HG03159 (cell line): ENCODE measurements around the gene FRA10AC1.
"Not testable (repeated sequence)": the region's sequence is repeated elsewhere in the genome, so short reads cannot be mapped to it uniquely, and the experiment has no call there.

Experiments used
- ATAC-seq: cut with Tn5 transposase; IDR thresholded peaks from one replicate; pipeline ENCODE4 v1.9.1; 2021; ENCODE audit warnings: mild to moderate bottlenecking, moderate library complexity; ENCODE audit not compliant: unreplicated experiment

Gene FRA10AC1

GRCh38 chr10:93703841-93704240 lies 1.4 kb upstream of the FRA10AC1 start:
- ATAC-seq: no peak

- no peak for ATAC-seq
Measured at GRCh38 chr10:93703066-93703465, 674 bp upstream of the FRA10AC1 start.

DNA sequence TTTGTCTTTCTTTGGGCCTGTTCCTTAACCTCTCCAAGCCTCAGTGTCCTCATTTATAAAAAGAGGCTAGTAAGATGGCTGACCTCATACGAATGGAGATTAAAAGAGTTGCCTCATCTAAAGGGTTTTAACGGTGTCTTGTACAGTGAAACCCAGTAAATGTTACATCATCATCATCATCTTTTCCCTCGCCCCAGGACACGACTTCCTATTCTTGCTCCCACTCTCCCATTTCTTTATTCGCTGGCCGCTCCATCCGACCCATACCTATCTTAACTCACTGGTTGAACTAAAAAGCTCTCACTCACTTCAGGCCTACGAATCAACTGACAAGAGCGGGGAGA lies 554 bp downstream of the FRA10AC1 start:
- ATAC-seq: peak; percentile 20

GRCh38 chr10:93697207-93697606 lies 5.2 kb downstream of the FRA10AC1 start:
- ATAC-seq: no peak

GRCh38 chr10:93696582-93696981 lies 5.8 kb downstream of the FRA10AC1 start:
- not testable (repeated sequence) for ATAC-seq

- no peak for ATAC-seq
Measured at GRCh38 chr10:93695740-93696139, 6.7 kb downstream of the FRA10AC1 start.

DNA sequence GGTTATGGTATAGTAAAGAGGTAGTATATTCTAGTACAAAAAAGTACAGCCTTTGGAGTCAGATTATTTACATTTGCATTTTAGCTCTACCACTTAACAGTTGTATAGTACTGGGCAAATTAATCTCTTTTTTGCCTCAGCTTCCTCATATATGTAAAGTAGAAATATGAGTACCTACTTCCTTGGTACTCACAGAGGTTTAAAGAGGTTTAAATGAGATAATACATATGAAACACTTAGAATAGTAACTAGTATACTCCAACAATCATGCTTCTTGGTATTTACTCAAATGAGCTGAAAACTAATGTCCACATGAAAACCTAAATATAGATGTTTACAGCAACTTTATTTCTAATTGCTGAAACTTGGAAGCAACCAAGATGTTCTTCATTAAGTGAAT lies 14.7 kb downstream of the FRA10AC1 start:
- no peak for ATAC-seq

DNA sequence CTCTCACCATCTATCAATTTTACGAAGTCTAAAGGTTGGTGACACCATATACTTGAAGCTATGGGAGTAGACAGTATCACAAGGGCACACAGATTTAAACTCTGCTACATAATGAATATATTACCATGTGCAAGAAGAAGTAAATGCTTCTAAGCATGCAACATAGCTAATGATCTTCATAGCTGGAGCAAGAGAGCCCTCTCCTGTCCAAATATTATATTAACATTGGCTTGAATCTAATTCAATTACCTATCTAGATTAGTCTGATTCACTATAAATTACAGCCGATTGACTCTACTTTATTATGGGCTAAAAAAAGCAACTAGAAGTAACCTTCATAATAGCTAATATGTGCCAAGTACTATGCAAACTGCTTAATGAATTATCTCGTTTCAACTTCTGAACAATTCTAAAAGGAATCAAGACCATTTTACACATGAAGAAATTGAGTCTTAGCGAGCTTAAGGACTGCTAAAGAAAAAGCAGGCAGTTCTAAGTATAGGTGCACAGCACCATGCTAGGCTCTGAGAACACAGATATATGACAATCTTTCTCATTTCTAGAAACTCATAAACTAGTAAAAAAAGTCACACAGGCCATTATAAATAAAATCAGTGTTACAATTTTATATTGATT lies 21.9 kb downstream of the FRA10AC1 start:
- ATAC-seq: no peak

- ATAC-seq: no peak
Measured at GRCh38 chr10:93678805-93679587, 23.4 kb downstream of the FRA10AC1 start.

DNA sequence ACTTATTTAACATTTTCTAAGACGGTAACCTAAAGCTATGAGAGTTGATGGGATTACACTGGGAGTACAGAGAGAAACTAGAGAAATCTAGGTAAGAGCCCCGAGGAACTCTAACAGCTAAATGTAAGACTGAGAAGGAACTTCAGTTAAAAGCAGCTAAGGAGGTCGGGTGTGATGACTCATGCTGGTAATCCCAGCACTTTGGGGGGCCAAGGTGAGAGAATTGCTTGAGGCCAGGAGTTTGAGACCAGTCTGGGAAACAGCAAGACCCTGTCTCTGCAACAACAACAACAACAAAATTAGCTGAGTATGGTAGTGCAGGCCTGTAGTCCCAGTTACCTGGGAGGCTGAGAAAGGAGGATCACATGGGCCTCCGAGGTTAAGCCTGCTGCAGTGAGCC lies 24.0 kb downstream of the FRA10AC1 start:
- no peak for ATAC-seq

DNA sequence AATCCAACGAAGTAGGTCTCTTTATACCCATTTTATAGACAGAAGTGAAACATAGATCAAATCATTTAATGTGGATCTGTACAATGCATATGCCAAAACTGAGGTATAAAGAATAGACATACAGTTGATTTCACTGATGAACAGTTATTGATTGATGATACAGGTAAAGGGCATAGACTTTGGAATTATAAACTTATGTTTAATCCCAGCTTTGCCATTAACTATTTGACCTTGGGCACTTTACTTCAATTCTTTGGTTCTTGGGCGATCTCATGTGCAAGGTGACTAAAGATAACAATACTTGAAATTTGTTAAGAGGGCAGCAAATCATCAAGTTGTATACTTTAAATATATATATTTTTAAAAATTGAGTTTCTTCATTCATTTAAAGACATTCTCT lies 28.6 kb downstream of the FRA10AC1 start:
- no peak for ATAC-seq

DNA sequence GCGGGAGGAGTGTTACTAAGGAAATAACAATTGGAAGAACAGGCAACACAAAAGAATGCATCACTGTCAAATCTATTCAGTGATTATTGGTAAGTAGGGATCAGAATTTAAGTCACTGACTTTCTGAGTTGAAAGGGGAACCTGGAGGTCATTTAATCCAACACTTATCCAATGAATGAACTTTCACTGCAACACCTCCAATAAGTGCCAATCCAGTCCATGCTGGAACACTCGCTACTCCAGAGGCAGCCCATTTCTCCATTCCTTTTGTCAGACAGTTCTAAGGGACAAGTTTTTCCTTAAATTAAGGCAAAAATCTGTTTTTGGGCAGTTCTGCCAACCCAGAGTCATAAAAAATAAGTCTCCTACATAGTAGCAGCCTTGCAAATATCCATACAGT lies 29.5 kb downstream of the FRA10AC1 start:
- ATAC-seq: no peak

GRCh38 chr10:93672022-93672678 lies 30.2 kb downstream of the FRA10AC1 start:
- no peak for ATAC-seq

DNA sequence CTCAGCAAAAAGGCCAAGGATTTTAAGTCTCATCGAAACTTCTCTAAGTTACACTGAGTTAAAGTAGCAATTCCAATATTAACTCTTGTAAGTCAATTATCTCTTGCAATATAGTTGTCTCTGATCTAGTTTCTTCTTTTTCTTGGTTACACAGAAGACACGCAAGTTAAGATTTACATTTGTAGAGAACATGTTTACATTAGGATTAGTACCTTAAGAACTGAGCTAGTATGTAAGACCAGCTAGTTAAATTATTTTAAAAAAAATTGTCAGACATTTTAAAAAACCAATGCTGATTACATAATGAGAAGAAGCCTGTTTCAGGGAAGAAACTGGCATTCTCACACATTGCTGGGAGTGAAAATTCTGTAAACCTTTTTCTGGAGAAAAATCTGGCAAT lies 31.4 kb downstream of the FRA10AC1 start:
- ATAC-seq: no peak

DNA sequence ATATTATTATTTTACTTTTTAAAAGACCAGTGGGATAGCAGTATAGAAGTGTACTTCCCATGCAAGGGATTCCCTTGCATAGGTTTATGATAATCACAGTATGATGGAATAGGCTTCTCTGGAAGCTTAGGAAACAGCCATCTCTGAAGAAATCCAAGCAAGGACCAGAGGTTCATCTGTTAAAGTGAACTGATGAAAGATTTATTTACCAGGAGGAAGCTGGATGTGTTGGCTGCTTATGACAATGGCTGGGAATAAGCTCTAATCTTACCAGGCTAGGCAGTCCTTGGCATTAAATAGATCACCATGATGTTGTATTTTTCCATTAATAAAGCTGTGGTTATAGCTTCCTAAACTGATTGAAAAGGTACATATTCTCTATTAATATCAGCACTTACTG lies 32.0 kb downstream of the FRA10AC1 start:
- ATAC-seq: no peak

- ATAC-seq: no peak
Measured at GRCh38 chr10:93667795-93668194, 34.6 kb downstream of the FRA10AC1 start.

- no peak for ATAC-seq
Measured at GRCh38 chr10:93666030-93666429, 36.4 kb downstream of the FRA10AC1 start.

- ATAC-seq: no peak
Measured at GRCh38 chr10:93657757-93658156, 44.6 kb downstream of the FRA10AC1 start.

DNA sequence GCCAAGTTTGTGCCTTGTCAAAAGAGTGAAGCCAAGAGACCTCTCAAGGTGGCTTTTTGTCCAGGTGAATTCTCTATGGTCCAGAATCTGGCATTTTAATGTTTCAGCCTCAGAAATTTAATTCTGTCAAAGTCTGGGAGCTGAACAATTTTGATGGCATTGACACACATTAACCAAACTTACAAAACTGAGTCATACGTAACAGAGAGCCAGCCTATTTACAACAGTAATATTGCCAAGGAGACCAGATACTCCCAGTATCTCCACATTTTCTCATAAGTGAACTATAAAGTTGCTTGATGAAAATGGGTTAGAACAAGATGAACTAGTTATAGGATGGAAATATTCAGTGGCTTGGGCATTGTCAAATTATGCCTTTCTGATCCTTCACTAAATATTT lies 46.2 kb downstream of the FRA10AC1 start:
- no peak for ATAC-seq

DNA sequence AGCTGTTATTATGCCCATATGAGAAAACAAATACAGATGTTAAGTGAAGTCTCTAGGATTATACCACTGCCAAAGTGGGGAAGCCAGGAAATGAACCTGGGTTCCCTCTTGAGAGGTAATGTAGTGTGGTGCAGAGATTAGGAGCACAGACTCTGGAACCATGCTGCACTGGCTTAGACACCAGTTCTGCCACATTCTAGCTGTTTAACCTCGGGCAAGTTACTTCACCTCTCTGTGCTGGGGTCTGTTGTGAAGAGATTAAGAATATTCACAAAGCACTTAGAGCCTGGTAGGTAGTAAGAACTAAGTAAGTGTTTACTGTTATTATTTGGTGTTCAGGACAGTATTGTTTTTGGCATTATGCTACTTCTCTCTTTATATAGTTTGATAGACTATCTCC lies 48.2 kb downstream of the FRA10AC1 start:
- ATAC-seq: no peak

DNA sequence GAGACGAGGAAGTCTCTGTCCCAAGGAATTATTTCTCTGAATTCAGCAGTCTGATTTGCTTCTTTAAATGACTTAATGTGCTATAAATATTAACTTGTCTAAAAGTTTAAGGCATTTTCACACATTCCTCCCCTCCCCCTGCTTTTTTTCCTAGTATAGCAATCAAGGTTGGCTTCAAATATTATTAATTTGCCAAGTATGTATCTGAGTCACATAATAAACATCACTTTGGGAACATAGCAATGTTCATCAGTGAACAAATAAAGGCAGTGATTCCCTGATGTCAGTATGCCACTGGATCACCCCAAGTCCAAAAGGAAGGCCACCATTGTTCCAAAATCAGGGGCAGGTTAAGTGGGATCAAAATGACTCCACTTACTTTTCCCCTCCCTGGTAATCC lies 49.5 kb downstream of the FRA10AC1 start:
- ATAC-seq: no peak

DNA sequence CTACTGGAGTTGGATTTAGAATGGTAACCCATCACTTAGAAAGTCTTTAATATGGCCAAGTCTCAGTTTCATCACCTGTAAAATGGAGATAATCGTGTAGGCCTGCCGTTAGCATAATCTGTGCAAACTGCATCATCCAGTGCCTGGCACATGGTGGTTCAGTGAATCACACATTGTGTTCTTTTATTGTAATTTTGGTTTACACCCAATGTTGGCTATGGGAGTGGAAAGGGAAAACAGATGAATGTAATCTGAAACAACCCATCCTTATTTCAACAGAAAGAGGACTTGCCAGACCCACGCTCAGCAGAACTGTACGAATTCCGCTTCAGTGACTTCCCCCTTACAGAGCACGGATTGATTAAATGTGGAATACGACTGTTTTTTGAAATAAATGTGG lies 62.6 kb downstream of the FRA10AC1 start:
- ATAC-seq: no peak
